Stimulated activated CD4-positive, alpha-beta T cell treated with anti-CD3 and anti-CD28 coated beads, Interleukin-1b, Interleukin-23, amount 100 ng/mL, for 24 hours (primary cell): Measurements from ENCODE around the gene WNT5B.
"Not testable (repeated sequence)": the region's sequence is repeated elsewhere in the genome, so short reads cannot be mapped to it uniquely, and the experiment has no call there.

ENCODE experiments used
- DNase-seq, 4 experiments: peaks; one replicate each; pipeline ENCODE4 v3.0.0-alpha.2; 2020; ENCODE audit warnings: low read depth in 4 of 4, low spot score in 1 of 4

WNT5B gene

DNA sequence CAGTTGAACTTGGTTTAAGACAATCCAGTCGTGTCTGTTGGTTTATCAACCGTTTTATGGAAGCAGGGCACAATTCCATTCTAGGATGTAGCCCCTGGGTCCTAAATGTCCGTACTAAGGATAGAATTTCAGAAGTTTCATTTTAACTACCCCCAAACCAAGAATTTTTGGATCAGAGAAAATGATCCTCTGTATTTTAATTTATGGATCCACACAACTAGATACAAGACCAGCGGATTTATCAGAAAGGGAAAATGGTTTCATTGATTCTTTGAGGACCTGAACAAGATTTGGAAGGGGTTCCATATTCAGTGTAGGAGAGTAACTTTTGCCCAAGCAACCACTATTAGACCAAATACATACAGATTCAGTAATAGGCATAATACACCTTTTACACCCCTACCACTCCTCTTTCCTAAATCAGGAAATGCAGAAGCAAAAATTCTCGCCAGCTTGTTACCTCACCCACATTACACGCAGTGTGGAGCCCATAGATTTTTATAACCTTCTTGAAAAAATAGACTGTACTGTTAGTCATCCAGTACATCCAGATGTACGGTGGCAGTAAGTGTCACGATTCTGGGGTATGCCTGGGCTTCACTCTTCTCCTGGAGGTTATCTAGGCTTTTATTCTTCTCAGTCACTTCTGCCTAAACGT lies 33.2 kb upstream of the WNT5B start:
- DNase-seq: no peak

- DNase-seq: no peak
These were observed 30.3 kb upstream of the WNT5B start for GRCh38 chr12:1598757-1599156.

- not testable (repeated sequence) for DNase-seq
These were observed 26.3 kb upstream of the WNT5B start for GRCh38 chr12:1602706-1603105.

GRCh38 chr12:1603269-1603993 lies 25.6 kb upstream of the WNT5B start:
- no peak for DNase-seq

DNA sequence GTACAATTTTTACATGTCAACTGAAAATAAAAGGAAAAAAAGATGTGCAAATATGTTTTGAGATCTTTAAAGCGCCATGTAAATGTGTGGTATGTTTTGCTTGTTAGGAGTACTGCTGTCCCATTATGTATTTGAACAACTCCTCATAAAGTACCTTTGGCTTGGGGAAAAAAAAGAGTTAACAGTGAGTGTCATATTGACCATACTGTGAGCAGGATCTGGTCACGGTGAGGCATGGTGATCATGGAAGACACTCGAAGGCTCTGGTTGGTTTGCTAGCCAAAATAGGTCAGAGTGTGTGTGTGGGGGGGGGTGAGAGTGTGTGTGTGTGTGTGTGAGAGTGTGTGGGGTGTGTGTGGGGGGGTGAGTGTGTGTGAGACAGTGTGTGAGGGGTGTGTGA lies 24.6 kb upstream of the WNT5B start:
- DNase-seq: no peak

GRCh38 chr12:1605129-1606020 lies 23.7 kb upstream of the WNT5B start:
- no peak for DNase-seq

- peak; percentile 56 to 76 (median 68) for DNase-seq
These were observed 22.9 kb upstream of the WNT5B start for GRCh38 chr12:1606021-1606622.

DNA sequence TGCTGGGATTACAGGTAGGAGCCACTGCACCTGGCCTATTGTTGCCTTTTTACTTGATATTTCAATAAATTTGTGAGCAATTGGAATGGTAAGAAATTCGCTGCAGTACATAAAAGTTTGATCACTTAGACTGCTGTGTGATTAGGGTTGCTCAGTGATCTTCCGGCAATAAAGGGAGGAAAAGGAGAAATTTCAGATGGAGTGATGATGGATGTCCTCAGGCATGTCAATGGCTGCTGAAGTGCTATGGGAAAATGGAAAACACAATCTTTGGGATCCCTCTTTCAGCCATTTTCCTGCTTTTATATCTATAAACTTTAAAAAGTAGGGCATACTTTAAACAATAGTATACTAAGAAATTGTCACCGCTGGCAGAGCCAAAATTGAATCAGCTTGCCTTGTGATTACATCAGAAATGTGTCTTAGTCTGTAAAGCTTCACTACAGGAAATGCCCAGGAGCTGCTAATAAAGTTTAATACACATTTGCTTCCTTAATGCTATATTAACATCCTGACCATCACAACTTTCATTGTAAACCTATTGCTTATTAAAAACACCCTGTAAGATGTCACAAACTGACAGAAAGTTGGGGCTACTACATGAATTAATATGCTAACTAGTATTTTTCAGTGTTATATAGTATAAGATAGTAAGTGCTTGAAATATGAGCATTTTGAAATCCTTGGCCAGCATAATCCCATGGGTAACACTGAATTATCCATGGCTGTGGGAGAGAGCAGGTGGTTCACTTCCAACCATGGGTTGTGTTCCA lies 20.9 kb upstream of the WNT5B start:
- no peak for DNase-seq

GRCh38 chr12:1608713-1609119 lies 20.3 kb upstream of the WNT5B start:
- no peak for DNase-seq

GRCh38 chr12:1610072-1610643 lies 18.9 kb upstream of the WNT5B start:
- DNase-seq: no peak

- no peak for DNase-seq
These were observed 17.0 kb upstream of the WNT5B start for GRCh38 chr12:1611803-1612572.

- no peak for DNase-seq
These were observed 15.2 kb upstream of the WNT5B start for GRCh38 chr12:1613860-1614259.

DNA sequence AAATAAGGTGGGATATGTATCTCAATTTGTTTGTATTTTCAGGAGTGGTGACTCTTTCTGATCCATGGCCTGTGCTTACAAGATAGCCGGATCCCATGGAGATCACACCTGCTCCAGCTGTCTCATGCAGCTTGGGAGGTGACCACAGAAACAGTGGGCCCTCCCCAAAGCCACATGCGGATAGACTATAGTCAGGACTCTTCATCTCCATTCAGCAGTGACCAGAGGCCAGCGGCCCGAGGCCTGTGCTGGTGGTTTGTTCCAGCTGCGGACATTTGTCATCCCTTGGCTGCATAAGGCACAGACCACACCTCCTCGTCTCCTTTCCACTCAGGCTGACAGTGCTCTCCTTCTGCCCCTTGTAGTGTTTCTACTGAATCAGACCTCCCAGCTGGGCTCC lies 14.7 kb upstream of the WNT5B start:
- no peak for DNase-seq

DNA sequence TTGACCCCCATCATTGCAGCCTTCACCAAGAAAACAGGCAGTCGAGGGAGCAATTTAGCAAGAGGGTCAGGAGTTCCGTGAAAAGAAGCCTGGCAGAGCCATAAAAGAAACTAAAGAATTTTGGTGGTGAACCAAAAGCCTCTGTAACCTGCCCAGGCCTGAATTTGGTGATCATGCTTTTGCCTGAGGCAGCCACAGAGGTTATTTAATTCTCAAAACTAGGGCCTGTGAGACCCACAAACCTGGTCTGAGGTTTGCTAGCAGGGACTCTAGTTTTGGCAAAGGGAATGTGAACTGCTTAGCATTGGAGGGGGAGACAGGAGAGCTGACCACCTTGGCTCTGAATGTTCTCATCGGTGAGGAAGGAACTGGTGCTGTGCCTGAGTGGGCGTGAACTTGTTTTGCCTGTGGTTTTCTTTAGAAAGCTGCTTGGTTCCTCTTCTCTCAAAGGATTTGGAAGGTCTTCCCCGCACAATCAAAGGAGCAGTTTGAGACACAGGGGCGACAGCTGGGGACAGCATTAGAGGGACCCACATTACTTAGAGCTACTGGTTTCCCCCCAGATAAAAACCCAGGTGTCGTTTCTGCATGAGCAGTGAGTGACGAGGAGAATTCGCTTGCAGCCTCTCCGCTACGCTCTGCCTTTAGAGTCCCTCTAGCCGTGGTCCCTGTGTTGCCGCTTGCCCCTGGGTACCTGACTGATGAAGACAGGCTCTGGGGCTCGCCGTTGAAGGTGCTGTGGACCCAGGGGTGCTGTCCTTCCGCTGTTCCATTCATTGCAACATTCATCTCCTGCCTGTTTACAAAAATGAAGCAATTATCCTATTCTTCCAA lies 12.6 kb upstream of the WNT5B start:
- no peak for DNase-seq

GRCh38 chr12:1618489-1618888 lies 10.5 kb upstream of the WNT5B start:
- no peak for DNase-seq

DNA sequence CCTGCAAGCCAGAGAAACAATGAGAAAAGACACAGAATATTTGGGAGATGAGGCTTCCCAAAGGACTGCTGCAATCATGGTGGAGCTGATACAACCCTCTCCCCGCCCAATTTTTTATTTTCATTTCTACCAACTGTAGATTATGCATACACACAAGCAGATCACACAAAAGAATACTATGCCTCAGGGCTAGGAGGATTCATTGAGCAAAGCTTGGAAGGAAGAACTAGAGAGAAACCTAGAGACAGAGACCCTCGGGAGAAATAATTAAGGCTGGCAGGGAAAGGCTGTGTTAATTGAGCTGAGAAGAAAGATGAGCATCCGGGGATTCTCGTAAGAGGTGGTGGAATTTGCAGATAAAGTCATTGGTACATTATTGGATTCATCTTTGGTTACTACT lies 9.9 kb upstream of the WNT5B start:
- no peak for DNase-seq

DNA sequence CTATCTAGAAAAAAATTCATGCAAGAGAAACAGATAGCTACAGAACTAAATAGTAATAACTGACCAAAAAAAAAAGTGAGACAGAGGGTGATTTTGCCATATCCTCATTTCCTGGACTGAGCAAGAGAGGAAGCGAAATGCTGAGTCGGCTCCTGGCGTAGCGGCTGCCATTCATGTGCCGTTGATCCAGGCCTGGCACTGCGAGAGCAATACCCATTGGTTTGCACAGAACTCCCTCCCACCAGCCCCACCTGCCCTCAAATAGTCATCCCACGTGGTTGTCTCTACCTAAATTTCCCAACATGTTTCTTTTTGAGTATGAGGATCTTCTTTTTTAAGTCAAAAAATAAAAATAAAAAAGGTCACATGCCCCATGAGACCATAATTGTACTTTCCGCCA lies 9.4 kb upstream of the WNT5B start:
- no peak for DNase-seq

GRCh38 chr12:1620092-1620491 lies 8.9 kb upstream of the WNT5B start:
- DNase-seq: no peak

DNA sequence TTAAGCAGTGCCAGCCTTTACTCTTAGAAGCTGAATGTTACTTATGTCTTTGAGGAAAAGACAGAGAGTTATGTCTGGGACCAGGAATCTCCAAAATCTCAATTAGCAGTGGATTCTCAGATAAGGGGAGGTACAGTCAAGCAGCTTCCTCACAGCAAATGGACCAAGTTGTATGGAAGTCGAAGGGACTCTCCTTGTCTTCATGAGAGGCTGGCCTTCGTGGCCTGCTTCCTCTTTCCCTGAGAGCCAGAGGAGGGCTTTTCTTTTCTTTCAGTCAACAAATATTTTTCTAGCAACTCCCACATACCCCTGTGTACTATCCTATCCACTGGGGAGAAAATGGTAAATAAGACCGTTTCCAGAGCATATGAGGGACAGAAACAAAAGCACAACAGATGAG lies 6.6 kb upstream of the WNT5B start:
- no peak for DNase-seq
